H9 (cell line): ENCODE measurements around the gene C1orf198. TPM values are rescaled to one million over a fixed set of nuclear protein-coding genes. Genes with fewer than 3 reads are reported as not detected.

ENCODE experiments used
- DNase-seq: peaks from one replicate; pipeline ENCODE4 v3.0.0-alpha.2; 2017
- H2AFZ ChIP-seq: one replicate; pipeline ENCODE4 v1.6.1; 2013; ENCODE audit warnings: mild to moderate bottlenecking, low read length, control low read depth, moderate library complexity
- H2AK5ac ChIP-seq: 2 replicates; pipeline ENCODE4 v1.6.1; 2013; ENCODE audit warnings: low read length, control low read depth, mixed read lengths; ENCODE audit not compliant: insufficient read length
- H2BK120ac ChIP-seq: one replicate; pipeline ENCODE4 v1.6.1; 2013; ENCODE audit warnings: low read depth, mild to moderate bottlenecking, low read length, control low read depth, inconsistent platforms; ENCODE audit not compliant: poor library complexity, severe bottlenecking
- H2BK12ac ChIP-seq: 2 replicates; pipeline ENCODE4 v1.6.1; 2013; ENCODE audit warnings: low read length, control low read depth, mixed read lengths, low read depth; ENCODE audit not compliant: insufficient read length
- H2BK15ac ChIP-seq: 2 replicates; pipeline ENCODE4 v1.6.1; 2013; ENCODE audit warnings: low read depth, low read length, control low read depth
- H2BK20ac ChIP-seq: one replicate; pipeline ENCODE4 v1.6.1; 2013; ENCODE audit warnings: low read depth, mild to moderate bottlenecking, low read length, control low read depth, inconsistent platforms; ENCODE audit not compliant: poor library complexity, severe bottlenecking
- H2BK5ac ChIP-seq: 2 replicates; pipeline ENCODE4 v1.6.1; 2013; ENCODE audit warnings: low read length, control low read depth, mixed read lengths; ENCODE audit not compliant: insufficient read length
- H3K14ac ChIP-seq: 2 replicates; pipeline ENCODE4 v1.6.1; 2013; ENCODE audit warnings: low read length, control low read depth; ENCODE audit not compliant: insufficient read depth
- H3K18ac ChIP-seq: 2 replicates; pipeline ENCODE4 v1.6.1; 2013; ENCODE audit warnings: low read depth, mild to moderate bottlenecking, mixed read lengths, low read length, control low read depth; ENCODE audit not compliant: insufficient read length
- H3K23ac ChIP-seq: 2 replicates; pipeline ENCODE4 v1.6.1; 2013; ENCODE audit warnings: low read length, control low read depth, mixed read lengths, low read depth; ENCODE audit not compliant: insufficient read length
- H3K23me2 ChIP-seq: 2 replicates; pipeline ENCODE4 v1.6.1; 2013; ENCODE audit warnings: low read depth, mild to moderate bottlenecking, mixed read lengths, low read length, control low read depth; ENCODE audit not compliant: insufficient read length, poor library complexity, severe bottlenecking
- H3K27ac ChIP-seq: 2 replicates; pipeline ENCODE4 v1.5.1; 2013; ENCODE audit warnings: low read length, control low read depth, mixed read lengths, low read depth; ENCODE audit not compliant: insufficient read length
- H3K27me3 ChIP-seq: 2 replicates; pipeline ENCODE4 v1.6.1; 2013; ENCODE audit warnings: low read length, control low read depth, inconsistent platforms; ENCODE audit not compliant: insufficient read depth
- H3K4ac ChIP-seq: 2 replicates; pipeline ENCODE4 v1.6.1; 2013; ENCODE audit warnings: low read depth, mild to moderate bottlenecking, control low read depth, inconsistent platforms, low read length, moderate library complexity
- H3K4me1 ChIP-seq: 2 replicates; pipeline ENCODE4 v1.6.1; 2013; ENCODE audit warnings: low read length, control low read depth, inconsistent platforms; ENCODE audit not compliant: insufficient read depth
- H3K4me2 ChIP-seq: 2 replicates; pipeline ENCODE4 v1.6.1; 2013; ENCODE audit warnings: low read length, control low read depth, mixed read lengths; ENCODE audit not compliant: insufficient read length, insufficient read depth
- H3K56ac ChIP-seq: 2 replicates; pipeline ENCODE4 v1.6.1; 2013; ENCODE audit warnings: low read depth, mild to moderate bottlenecking, mixed read lengths, low read length, control low read depth; ENCODE audit not compliant: insufficient read length
- H3K79me1 ChIP-seq: 2 replicates; pipeline ENCODE4 v1.6.1; 2013; ENCODE audit warnings: low read depth, mild to moderate bottlenecking, moderate library complexity, low read length, control low read depth, inconsistent platforms; ENCODE audit not compliant: insufficient read depth, poor library complexity, severe bottlenecking
- H3K79me2 ChIP-seq: 2 replicates; pipeline ENCODE4 v1.6.1; 2013; ENCODE audit warnings: low read length, control low read depth, inconsistent platforms; ENCODE audit not compliant: insufficient read depth
- H3K9ac ChIP-seq: 2 replicates; pipeline ENCODE4 v1.6.1; 2013; ENCODE audit warnings: low read length, control low read depth, mixed read lengths; ENCODE audit not compliant: insufficient read length; ENCODE audit errors: extremely low read depth
- H3K9me3 ChIP-seq: one replicate; pipeline ENCODE4 v1.6.1; 2013; ENCODE audit warnings: low read depth, low read length, inconsistent platforms; ENCODE audit not compliant: control insufficient read depth
- H3T11ph ChIP-seq: one replicate; pipeline ENCODE4 v1.6.1; 2013; ENCODE audit warnings: mild to moderate bottlenecking, low read length, control low read depth, inconsistent platforms
- H4K20me1 ChIP-seq: one replicate; pipeline ENCODE4 v1.6.1; 2013; ENCODE audit not compliant: control insufficient read depth, insufficient read length, insufficient read depth
- H4K5ac ChIP-seq: 2 replicates; pipeline ENCODE4 v1.6.1; 2013; ENCODE audit warnings: low read depth, mild to moderate bottlenecking, mixed read lengths, low read length, control low read depth; ENCODE audit not compliant: insufficient read length
- H4K8ac ChIP-seq: replicated peaks from 2 replicates; pipeline ENCODE4 v1.6.1; 2013; ENCODE audit warnings: low read length, control low read depth, mixed read lengths, low read depth; ENCODE audit not compliant: insufficient read length
- H4K91ac ChIP-seq: 2 replicates; pipeline ENCODE4 v1.6.1; 2013; ENCODE audit warnings: low read depth, mild to moderate bottlenecking, moderate library complexity, mixed read lengths, low read length, control low read depth; ENCODE audit not compliant: insufficient read length
- H3K27ac Mint-ChIP-seq, 3 experiments: 2 replicates in 2 of 3; 3 replicates in 1 of 3; pipeline ENCODE4 v1.8.0; 2020 to 2021; ENCODE audit warnings: mixed read lengths in 3 of 3, mild to moderate bottlenecking in 1 of 3, moderate library complexity in 1 of 3
- H3K27me3 Mint-ChIP-seq: 2 replicates; pipeline ENCODE4 v1.8.0; 2021; ENCODE audit warnings: low read depth, mild to moderate bottlenecking, moderate library complexity, mixed read lengths
- H3K36me3 Mint-ChIP-seq, 3 experiments: 2 replicates in 2 of 3; 3 replicates in 1 of 3; pipeline ENCODE4 v1.8.0; 2020 to 2021; ENCODE audit warnings: low read depth in 3 of 3, mixed read lengths in 3 of 3; ENCODE audit not compliant: insufficient read depth in 1 of 3
- H3K4me1 Mint-ChIP-seq, 2 experiments: 2 replicates each; pipeline ENCODE4 v1.8.0; 2020; ENCODE audit warnings: mixed read lengths in 2 of 2
- H3K4me3 Mint-ChIP-seq, 2 experiments: 2 replicates in 1 of 2; 3 replicates in 1 of 2; pipeline ENCODE4 v1.8.0; 2020 to 2021; ENCODE audit warnings: mild to moderate bottlenecking in 2 of 2, mixed read lengths in 2 of 2, moderate library complexity in 1 of 2
- H3K9me3 Mint-ChIP-seq, 2 experiments: 2 replicates in 1 of 2; 3 replicates in 1 of 2; pipeline ENCODE4 v1.8.0; 2020; ENCODE audit warnings: mild to moderate bottlenecking in 2 of 2, mixed read lengths in 2 of 2, moderate library complexity in 1 of 2
- CTCF ChIP-seq: fragments of 200-600 bp; sonication (generic); conservative IDR thresholded peaks from 3 replicates; pipeline ENCODE4 v1.8.0; 2021; ENCODE audit warnings: antibody characterized with exemption, mild to moderate bottlenecking
- WGBS: extraction: QIAGEN DNeasy Blood & Tissue Kit; methylation state at CpG from one replicate; pipeline ENCODE4 v1.1.7; 2013; ENCODE audit warnings: missing lambda C conversion rate, low lambda C conversion rate, mixed read lengths; ENCODE audit not compliant: insufficient read length; ENCODE audit errors: extremely low coverage; 5-methylcytosine and 5-hydroxymethylcytosine counted together
- long read RNA-seq: library from polyadenylated mRNA; unstranded; transcript quantifications from one replicate; pipeline ENCODE4 v2.0.0, GENCODE V29; 2020
- total RNA-seq: library from RNA; stranded (reverse); gene quantifications from 2 replicates; pipeline ENCODE4 v1.2.1, GENCODE V29; 2021

C1orf198 gene
- 28.2 and 28.9 TPM in 2 replicates for total RNA-seq
- long read RNA-seq, transcript C1orf198-201 (4 exons, 3,858 nt), result major isoform, 159 of 165 reads
- long read RNA-seq, partial matches to known transcripts, result 2 of 165 reads
- long read RNA-seq, other reads (novel, unspliced or antisense), result 4 of 165 reads

- no peak within 1 kb of the TSS for H2BK20ac ChIP-seq
- Mint-ChIP-seq H3K36me3 (peaks cover 0 to 7% (median 0%) of the 10 kb centered on the region in 3 experiments; a peak in 4 of 7 replicates), H3K9me3 (no peaks in the 10 kb centered on the region)
Measured at GRCh38 chr1:230867903-230868735, at the start of gene C1orf198. C1orf198 (minus strand) TSS chr1:230868521; CDS start chr1:230868512, 9 bp downstream.

More at GRCh38 chr1:230867903-230868735, at the start of gene C1orf198:
- no CpG with 5 or more reads among the region's 96 CpGs for WGBS
- peak within 1 kb of the TSS; percentile 99 for H2BK120ac ChIP-seq
- H2BK12ac ChIP-seq, result peak within 1 kb of the TSS; percentile 68
- Mint-ChIP-seq H3K4me1 (peaks cover 33 to 40% of the 10 kb centered on the region in 2 experiments), H3K4me3 (peak within 1 kb of the TSS; percentile 87 to 91), H3K27ac (peak within 1 kb of the TSS; percentile 89 to 98 (median 96)), H3K27me3 (peaks cover 19% of the 10 kb centered on the region)
- H3K79me1 ChIP-seq, result no peaks in the 10 kb centered on the region
- H3K4me2 ChIP-seq, result peak within 1 kb of the TSS; percentile 79
- H2BK15ac ChIP-seq, result peak within 1 kb of the TSS; percentile 95; the same call in 1 of the 2 replicates
- H2BK5ac ChIP-seq, result peak within 1 kb of the TSS; percentile 41
- H2AFZ ChIP-seq, result no peak within 1 kb of the TSS
- TF ChIP-seq CTCF, result no peak
- H3K27ac ChIP-seq, result peak within 1 kb of the TSS; percentile 63
- peak within 1 kb of the TSS; percentile 98; the same call in 1 of the 2 replicates for H3K4ac ChIP-seq
- H4K20me1 ChIP-seq, result no peaks in the 10 kb centered on the region
- peak; percentile 85 for DNase-seq
- H4K8ac ChIP-seq, result no peak within 1 kb of the TSS
- peaks cover 13% of the 10 kb centered on the region for H3K23me2 ChIP-seq
- peak within 1 kb of the TSS; percentile 100 for H3K18ac ChIP-seq
- H3K56ac ChIP-seq, result no peak within 1 kb of the TSS
- no peak within 1 kb of the TSS for H2AK5ac ChIP-seq
- no peaks in the 10 kb centered on the region; the same call in 1 of the 2 replicates for H3K79me2 ChIP-seq
- peak within 1 kb of the TSS; percentile 100 for H3K14ac ChIP-seq
- peak within 1 kb of the TSS; percentile 99 for H4K5ac ChIP-seq
- peaks cover 5% of the 10 kb centered on the region for H3K27me3 ChIP-seq
- no peak within 1 kb of the TSS for H3K23ac ChIP-seq
- H3K9me3 ChIP-seq, result no peaks in the 10 kb centered on the region
- no peaks in the 10 kb centered on the region for H3K4me1 ChIP-seq
- H3T11ph ChIP-seq, result peak within 1 kb of the TSS; percentile 97
- no peak within 1 kb of the TSS for H4K91ac ChIP-seq
- peak within 1 kb of the TSS; percentile 97 for H3K9ac ChIP-seq
